ENCODE data around the gene RPS8.
"Not testable (repeated sequence)": the region's sequence is repeated elsewhere in the genome, so short reads cannot be mapped to it uniquely, and the experiment has no call there.

The RPS8 gene

GRCh38 chr1:44775078-44775929 is at the start of gene RPS8:
TSS of gene RPS8 (plus strand) at chr1:44775540. CDS start at chr1:44775597, 57 bp downstream.
- peak; percentile 97 for DNase-seq (ENCODE audit: low read depth, low spot score)

DNA sequence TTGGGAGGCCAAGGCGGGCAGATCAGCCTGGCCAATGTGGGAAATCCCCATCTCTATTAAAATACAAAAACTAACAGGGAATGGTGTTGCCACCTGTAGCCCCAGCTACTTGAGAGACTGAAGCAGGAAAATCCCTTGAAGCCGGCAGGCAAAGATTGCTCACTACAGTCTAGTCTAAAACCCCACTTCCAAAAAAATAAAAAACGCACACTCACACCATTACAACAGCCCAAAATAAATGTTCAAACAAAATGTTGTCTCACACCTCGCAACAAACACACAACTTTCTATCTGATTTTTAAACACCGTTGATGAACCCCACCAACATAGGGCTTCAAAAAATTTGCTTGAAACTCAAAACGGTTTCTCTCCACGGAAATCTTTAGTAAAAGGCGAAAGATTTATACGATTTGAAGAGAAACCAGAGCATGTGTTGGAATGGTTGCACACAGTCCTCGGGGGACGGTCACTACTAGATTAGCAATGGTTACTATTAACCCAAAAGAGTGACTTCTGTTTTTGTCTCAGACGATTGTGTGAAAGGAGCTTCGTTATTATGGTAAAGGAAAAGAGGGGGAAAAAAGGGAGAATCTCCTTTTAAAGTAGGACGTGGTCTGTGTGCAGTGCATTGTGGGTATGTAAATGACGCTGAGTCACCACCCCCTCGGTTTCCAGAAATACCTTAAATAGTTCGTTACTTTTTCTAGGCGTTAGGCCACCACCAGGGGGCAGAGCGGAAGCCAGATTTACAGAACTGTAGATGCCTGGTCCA is 44.4 kb upstream of the RPS8 start, which contains the start of gene RNU5D-1:
RNU5D-1 (minus strand) TSS at position 430 of the 772 bp plus-strand sequence.
- DNase-seq (ENCODE audit: low read depth, low spot score): peak; percentile 97

DNA sequence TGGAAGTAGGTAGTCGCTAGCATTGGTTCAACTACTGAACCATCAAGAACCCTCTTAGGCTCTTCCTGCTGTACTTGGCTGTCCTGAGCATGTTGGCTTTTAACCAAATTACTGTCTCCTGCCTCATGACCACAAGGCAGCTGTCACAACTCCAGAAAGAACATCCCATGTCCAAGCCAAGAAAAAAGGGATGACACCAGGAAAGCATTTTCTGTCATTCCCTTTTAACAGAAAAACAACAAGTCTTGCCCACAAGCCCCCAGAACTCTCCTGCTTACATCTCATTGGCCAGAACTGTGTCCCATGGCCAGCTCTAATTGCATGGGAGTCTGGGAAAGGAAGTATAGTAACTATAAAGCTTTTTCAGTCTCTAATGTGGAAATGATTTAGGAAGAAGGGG is 42.0 kb upstream of the RPS8 start:
- peak; percentile 28 for DNase-seq (ENCODE audit: low read depth, low spot score)

DNA sequence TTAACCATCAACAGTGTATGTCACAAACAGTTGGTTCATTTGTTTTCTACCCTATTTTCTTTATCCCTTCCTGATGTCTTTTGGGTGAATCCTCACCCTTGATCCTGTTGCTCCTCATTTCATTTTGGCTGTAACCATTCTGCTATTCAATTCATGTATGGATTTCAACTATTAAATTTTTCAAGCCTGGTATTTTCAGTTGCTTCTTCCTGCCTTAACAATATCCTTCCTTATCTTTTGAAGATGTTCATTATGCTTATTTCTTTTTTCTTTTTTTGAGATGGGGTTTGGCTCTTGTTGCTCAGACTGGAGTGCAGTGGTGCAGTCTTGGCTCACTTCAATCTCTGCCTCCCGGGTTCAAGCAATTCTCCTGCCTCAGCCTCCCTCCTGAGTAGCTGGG is 41.6 kb upstream of the RPS8 start:
- DNase-seq (ENCODE audit: low read depth, low spot score): no peak

- no peak for DNase-seq (ENCODE audit: low read depth, low spot score)
Measured at GRCh38 chr1:44735992-44736391, 39.3 kb upstream of the RPS8 start.

DNA sequence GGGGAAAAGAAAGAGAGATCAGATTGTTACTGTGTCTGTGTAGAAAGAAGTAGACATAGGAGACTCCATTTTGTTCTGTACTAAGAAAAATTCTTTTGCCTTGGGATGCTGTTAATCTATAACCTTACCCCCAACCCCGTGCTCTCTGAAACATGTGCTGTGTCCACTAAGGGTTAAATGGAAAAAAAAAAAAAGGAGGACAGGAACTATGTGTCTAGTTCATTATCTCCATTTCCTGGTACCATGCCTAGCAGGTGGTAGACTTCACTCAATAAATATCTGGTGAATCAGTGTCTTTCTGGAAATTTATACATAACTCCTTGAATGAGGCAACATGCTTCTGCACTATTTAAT is 36.4 kb upstream of the RPS8 start:
- DNase-seq (ENCODE audit: low read depth, low spot score): not testable (repeated sequence)

DNA sequence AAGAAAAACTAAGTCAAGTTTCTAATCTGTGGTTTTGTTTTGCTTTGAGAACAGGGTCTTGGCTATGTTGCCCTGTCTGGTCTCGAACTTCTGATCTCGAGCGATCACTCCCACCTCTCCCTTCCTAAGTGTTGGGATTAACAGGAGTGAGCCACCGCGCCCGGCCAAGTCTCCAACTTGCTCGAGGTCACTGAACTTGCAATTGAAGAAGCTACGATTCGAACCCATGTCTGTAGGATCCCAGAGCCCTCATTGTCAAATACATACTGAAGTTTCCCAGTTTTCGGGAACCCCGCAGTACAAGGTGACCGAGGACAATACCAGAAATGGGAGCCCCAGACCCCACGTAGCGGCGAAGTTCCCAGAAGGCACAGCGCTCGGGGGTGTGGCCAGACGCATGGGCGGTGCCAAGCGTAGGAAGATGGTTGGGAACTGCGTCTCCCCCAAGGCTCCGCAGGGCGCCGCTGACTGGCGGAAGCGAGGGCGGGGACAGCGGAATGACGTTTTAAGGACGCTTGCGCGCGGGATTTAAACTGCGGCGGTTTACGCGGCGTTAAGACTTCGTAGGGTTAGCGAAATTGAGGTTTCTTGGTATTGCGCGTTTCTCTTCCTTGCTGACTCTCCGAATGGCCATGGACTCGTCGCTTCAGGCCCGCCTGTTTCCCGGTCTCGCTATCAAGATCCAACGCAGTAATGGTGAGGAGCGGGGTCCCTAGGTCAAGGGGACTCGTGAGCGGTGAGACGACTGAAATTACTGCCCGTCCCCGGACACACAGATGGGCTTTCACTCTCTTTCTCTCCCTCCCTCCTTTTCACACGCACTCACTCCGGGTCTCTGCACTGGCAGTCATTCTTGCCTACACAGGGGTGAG is 35.8 kb upstream of the RPS8 start, which contains the start of gene KIF2C:
KIF2C (plus strand) TSS at position 531 of the 872 bp plus-strand sequence; CDS start at position 627, 96 bp downstream.
- DNase-seq (ENCODE audit: low read depth, low spot score): peak; percentile 99

DNA sequence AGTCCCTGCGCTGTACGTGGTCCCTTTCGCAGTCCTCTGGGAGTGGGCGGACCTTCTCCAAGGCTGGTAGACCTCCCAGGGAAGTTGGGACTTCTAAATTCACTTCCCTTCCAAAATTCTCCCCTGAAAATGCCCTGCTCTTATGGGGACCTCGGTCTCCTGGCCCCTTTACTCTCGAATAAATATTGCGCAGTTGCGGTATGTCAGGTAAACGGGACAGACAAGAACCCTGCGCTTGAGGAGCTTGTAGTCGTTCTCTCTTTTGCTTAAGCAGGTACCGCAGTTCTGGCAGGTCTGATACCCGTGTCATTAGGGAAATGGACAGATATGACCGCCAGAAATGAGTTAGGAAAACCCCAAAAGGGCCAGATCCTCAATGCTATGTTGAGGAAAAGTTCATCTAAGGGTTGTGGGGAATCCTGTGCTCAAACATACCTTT is 35.1 kb upstream of the RPS8 start:
- no peak for DNase-seq (ENCODE audit: low read depth, low spot score)

GRCh38 chr1:44743211-44743610 is 32.1 kb upstream of the RPS8 start:
- no peak for DNase-seq (ENCODE audit: low read depth, low spot score)

DNA sequence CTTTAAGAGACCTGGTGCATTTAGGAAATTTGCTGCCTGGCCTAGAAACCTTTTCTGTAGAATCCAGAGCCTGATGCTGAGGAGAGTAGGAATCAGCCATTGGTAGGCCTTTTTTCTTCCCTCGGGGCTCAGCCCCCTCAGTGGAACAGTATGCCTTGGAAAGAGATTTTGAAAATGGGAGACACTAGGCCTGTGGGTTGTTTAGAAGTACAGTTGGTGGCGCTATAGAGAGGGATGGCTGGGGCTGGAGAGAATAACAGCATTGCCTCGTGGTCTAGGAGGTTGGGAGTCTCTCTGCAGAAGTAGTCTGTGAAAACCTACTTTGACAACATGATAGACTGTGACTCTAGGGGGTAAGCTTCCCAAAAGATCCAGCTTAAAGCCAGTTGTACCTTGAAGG is 27.5 kb upstream of the RPS8 start:
- no peak for DNase-seq (ENCODE audit: low read depth, low spot score)

- no peak for DNase-seq (ENCODE audit: low read depth, low spot score)
Measured at GRCh38 chr1:44757420-44757819, 17.9 kb upstream of the RPS8 start.

DNA sequence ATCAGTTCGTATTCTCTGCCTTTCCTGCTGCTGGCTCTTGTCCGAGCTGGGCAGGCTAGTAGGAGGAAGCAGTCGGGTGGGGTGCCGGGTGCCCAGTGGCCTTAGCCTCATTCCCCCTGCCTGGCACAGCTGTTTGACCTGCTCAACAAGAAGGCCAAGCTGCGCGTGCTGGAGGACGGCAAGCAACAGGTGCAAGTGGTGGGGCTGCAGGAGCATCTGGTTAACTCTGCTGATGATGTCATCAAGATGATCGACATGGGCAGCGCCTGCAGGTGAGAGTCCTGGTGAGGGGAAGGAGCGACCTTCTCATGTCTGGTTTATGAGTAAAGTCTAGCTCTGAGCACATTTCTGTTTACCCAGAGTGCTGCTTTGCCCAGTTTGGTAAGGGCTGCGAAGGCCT is 16.3 kb upstream of the RPS8 start:
- DNase-seq (ENCODE audit: low read depth, low spot score): no peak

- DNase-seq (ENCODE audit: low read depth, low spot score): no peak
Measured at GRCh38 chr1:44760876-44761275, 14.5 kb upstream of the RPS8 start.

DNA sequence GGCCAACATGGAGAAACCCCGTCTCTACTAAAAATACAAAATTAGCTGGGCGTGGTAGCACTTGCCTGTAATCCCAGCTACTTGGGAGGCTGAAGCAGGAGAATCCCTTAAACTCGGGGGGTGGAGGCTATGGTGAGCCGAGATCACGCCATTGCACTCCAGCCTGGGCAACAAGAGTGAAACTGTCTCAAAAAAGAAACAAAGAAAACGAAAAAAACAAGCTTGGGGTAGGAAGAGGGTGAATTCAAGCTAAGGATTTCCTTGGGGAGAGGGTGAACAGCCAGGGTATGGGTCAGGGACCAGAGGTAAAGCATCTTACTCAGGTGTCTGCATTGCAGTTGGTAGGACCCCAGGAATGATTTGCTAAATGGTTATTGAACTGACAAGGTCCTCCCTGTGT is 8.9 kb upstream of the RPS8 start:
- not testable (repeated sequence) for DNase-seq (ENCODE audit: low read depth, low spot score)

DNA sequence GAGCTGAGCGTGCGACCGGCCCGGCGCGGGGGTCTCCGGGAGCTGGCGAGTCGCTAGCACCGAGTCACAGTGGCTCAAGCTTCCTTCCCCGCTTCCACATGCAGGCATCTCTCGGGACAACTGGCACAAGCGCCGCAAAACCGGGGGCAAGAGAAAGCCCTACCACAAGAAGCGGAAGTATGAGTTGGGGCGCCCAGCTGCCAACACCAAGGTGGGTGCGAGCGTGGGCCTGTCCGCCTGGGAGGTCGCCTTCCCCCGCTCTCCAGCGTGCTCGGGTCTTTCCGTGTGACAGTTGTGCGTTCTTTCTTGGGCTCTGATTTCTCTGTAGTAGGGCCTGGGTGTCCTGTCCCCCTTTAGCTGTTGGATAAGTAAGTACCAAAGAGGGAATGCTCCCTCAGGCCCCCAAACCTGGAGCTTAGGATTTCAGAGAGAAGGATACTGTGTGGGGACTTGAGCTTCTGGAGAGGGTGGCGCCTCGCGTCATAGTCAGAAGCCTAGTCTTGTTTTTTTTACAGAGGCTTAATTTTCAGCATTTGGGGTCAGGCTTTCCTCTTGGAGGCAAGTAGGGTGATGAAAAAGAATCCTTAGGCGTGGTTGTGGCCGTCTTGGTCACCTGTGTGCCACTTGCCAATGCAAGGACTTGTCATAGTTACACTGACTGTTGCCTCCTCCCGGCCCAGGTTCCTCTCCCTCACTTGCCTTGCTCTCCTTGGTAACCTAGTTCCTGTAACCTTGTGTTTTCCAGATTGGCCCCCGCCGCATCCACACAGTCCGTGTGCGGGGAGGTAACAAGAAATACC is 790 bp downstream of the RPS8 start:
- DNase-seq (ENCODE audit: low read depth, low spot score): peak; percentile 47

GRCh38 chr1:44776730-44777068 is 1.4 kb downstream of the RPS8 start:
- no peak for DNase-seq (ENCODE audit: low read depth, low spot score)

DNA sequence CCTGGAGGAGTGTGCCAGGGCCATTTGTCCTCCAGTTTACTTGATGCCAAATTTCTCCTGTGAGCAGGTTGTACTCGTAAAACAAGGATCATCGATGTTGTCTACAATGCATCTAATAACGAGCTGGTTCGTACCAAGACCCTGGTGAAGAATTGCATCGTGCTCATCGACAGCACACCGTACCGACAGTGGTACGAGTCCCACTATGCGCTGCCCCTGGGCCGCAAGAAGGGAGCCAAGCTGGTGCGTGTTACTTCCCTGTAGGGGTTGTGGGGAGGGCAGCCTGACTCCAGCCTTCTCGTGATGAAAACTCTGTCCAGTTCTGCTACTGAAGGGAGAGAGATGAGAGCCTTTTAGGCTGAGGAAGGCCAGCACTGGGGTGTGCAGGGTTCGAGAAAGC is 2.2 kb downstream of the RPS8 start:
- DNase-seq (ENCODE audit: low read depth, low spot score): no peak

GRCh38 chr1:44777969-44778635 is 2.8 kb downstream of the RPS8 start:
- no peak for DNase-seq (ENCODE audit: low read depth, low spot score)

DNA sequence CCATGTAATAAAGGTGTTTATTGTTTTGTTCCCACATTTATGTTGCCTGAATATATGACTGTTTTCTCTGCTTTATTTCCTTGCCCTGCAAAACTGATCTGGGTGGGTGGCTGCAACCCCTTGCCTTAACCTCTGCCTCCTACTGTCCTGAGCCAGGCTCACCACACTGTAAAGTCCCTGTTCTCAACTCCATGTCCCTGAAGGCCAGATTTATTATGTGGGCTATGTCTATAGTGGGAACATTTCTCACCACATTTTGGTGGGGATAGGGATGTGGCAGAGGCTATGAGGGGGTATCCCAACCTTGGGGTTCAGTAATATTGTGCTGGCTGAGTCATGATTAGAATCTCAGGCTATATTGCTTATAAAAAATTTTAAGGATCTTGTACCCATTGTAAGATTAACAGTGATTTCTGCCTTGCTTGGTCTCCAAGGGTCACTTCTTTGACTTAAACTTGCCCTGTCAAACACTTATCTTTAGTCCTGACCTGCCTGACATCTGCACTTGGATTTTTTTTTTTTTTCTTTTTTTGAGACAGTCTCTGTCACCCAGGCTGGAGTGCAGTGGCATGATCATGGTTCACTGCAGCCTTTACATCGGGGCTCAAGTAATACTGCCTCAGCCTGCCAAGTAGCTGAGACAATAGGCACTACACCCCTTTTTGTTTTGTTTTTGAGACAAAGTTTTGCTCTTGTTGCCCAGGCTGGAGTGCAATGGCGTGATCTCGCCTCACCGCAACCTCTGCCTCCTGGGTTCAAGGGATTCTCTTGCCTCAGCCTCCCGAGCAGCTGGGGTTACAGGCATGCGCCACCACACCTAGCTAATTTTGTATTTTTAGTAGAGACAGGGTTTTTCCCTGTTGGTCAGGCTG is 3.6 kb downstream of the RPS8 start:
- DNase-seq (ENCODE audit: low read depth, low spot score): no peak
